GM12878 (cell line): Measurements from ENCODE around the gene CIAO2B. TPM values are rescaled to one million over a fixed set of nuclear protein-coding genes. Genes with fewer than 3 reads are reported as not detected.

ENCODE experiments used
- ATAC-seq: fragments of 200-7000 bp; cut with Tn5 transposase; 3 replicates; pipeline ENCODE4 v1.9.1; 2020; ENCODE audit warnings: mild to moderate bottlenecking, moderate library complexity
- BruUV-seq: library from RNA; stranded (reverse); fragments of 400-500 nt; replicated peaks from 2 replicates; lab custom pipeline; 2021; lab: Mats Ljungman, UMichigan
- CTCF ChIA-PET: fragments of 300-600 bp; sonication (Branson Sonifier 250); formaldehyde crosslinking; extraction: SDS; loops from one replicate; lab custom pipeline; 2021; ENCODE audit warnings: inconsistent platforms; lab: Yijun Ruan, JAX
- POLR2A ChIA-PET: fragments of 350-600 bp; formaldehyde crosslinking; extraction: SDS; loops from one replicate; lab custom pipeline; 2021; ENCODE audit warnings: inconsistent platforms; lab: Charles Lee
- RAD21 ChIA-PET: fragments of 300-600 bp; sonication (Branson Sonifier 250); formaldehyde crosslinking; loops from one replicate; lab custom pipeline; 2023; ENCODE audit warnings: antibody characterized with exemption; ENCODE audit not compliant: unreplicated experiment; lab: Charles Lee
- SMC1A ChIA-PET: fragments of 300-600 bp; sonication (Branson Sonifier 250); formaldehyde crosslinking; loops from one replicate; lab custom pipeline; 2023; ENCODE audit not compliant: unreplicated experiment, uncharacterized antibody; lab: Charles Lee
- DNase-seq: peaks from one replicate; pipeline ENCODE4 v3.0.0-alpha.2; 2011; ENCODE audit warnings: low read depth, low spot score
- FAIRE-seq: peaks from 3 replicates; lab custom pipeline; 2011; peaks lifted over from hg19 to GRCh38; lab: Jason Lieb, UNC
- H2AFZ ChIP-seq: 2 replicates; pipeline ENCODE4 v1.6.0; 2011; ENCODE audit warnings: low read depth, low read length, control low read depth; ENCODE audit not compliant: control insufficient read depth
- H3K27ac ChIP-seq: 2 replicates; pipeline ENCODE4 v1.5.1; 2011; ENCODE audit warnings: control low read depth; ENCODE audit not compliant: control insufficient read depth, insufficient read depth
- H3K27me3 ChIP-seq, 2 experiments: replicated peaks in 1 of 2; 2 replicates each; pipeline versions ENCODE4 v1.6.0 to v1.6.1; 2011; ENCODE audit warnings: low read length in 1 of 2; ENCODE audit not compliant: control insufficient read depth in 2 of 2, insufficient read depth in 2 of 2
- H3K36me3 ChIP-seq, 2 experiments: 2 replicates each; pipeline ENCODE4 v1.5.1; 2011; ENCODE audit warnings: low read length in 1 of 2; ENCODE audit not compliant: control insufficient read depth in 2 of 2, insufficient read depth in 2 of 2
- H3K4me1 ChIP-seq: 2 replicates; pipeline ENCODE4 v1.6.1; 2011; ENCODE audit warnings: mild to moderate bottlenecking, low read length, moderate library complexity, mixed read lengths; ENCODE audit not compliant: control insufficient read depth, insufficient read depth
- H3K4me2 ChIP-seq: 2 replicates; pipeline ENCODE4 v1.6.0; 2011; ENCODE audit warnings: control low read depth; ENCODE audit not compliant: control insufficient read depth, insufficient read depth
- H3K4me3 ChIP-seq: fragments of 200-600 bp; sonication (generic); 2 replicates; pipeline ENCODE4 v1.5.1; 2016
- H3K79me2 ChIP-seq: 2 replicates; pipeline ENCODE4 v1.6.0; 2011; ENCODE audit warnings: low read length; ENCODE audit not compliant: control insufficient read depth, insufficient read depth
- H3K9ac ChIP-seq: 2 replicates; pipeline ENCODE4 v1.8.0; 2011; ENCODE audit warnings: low read length, control low read depth, mixed read lengths; ENCODE audit not compliant: control insufficient read depth, insufficient read depth
- H3K9me3 ChIP-seq: replicated peaks from 3 replicates; pipeline ENCODE4 v1.5.1; 2011; ENCODE audit warnings: mild to moderate bottlenecking, low read length; ENCODE audit not compliant: control insufficient read depth, insufficient read depth
- H4K20me1 ChIP-seq: 2 replicates; pipeline ENCODE4 v1.6.0; 2011; ENCODE audit not compliant: control insufficient read depth, insufficient read depth
- ATF3 ChIP-seq: IDR thresholded peaks from 2 replicates; pipeline ENCODE4 v1.6.1; 2011; ENCODE audit warnings: low read depth, mild to moderate bottlenecking, low read length, moderate library complexity, borderline replicate concordance; ENCODE audit errors: extremely low read depth
- CREB1 ChIP-seq: IDR thresholded peaks from 2 replicates; pipeline ENCODE4 v1.6.1; 2012; ENCODE audit warnings: low read depth, mild to moderate bottlenecking, inconsistent platforms
- CREM ChIP-seq: IDR thresholded peaks from 2 replicates; pipeline ENCODE4 v1.6.1; 2014; ENCODE audit warnings: antibody characterized with exemption, low read depth
- EGR1 ChIP-seq, 2 experiments: IDR thresholded peaks; 1 replicate in 1 of 2; 2 replicates in 1 of 2; pipeline ENCODE4 v1.6.1; 2011 to 2012; ENCODE audit warnings: low read depth in 2 of 2, low read length in 2 of 2, borderline replicate concordance in 1 of 2, mild to moderate bottlenecking in 1 of 2, moderate library complexity in 1 of 2
- ETV6 ChIP-seq, 2 experiments: fragments of 450-650 bp in 1 of 2; IDR thresholded peaks in 1 of 2; conservative IDR thresholded peaks in 1 of 2; 2 replicates each; pipeline ENCODE4 v1.6.1; 2014; ENCODE audit warnings: antibody characterized with exemption in 1 of 2, borderline replicate concordance in 1 of 2, low read depth in 1 of 2, mild to moderate bottlenecking in 1 of 2, moderate library complexity in 1 of 2
- FOS ChIP-seq: IDR thresholded peaks from 3 replicates; pipeline ENCODE4 v1.6.1; 2011; ENCODE audit warnings: borderline replicate concordance; ENCODE audit not compliant: insufficient read length; ENCODE audit errors: extremely low read depth
- FOXK2 ChIP-seq: fragments of 450-650 bp; IDR thresholded peaks from 2 replicates; pipeline ENCODE4 v1.6.1; 2017; ENCODE audit warnings: mild to moderate bottlenecking, moderate library complexity
- FOXM1 ChIP-seq: IDR thresholded peaks from 2 replicates; pipeline ENCODE4 v1.6.1; 2012; ENCODE audit warnings: low read depth, mild to moderate bottlenecking, inconsistent platforms, low read length, moderate library complexity
- HDGF ChIP-seq: fragments of 450-650 bp; IDR thresholded peaks from 2 replicates; pipeline ENCODE4 v1.6.1; 2016; ENCODE audit warnings: antibody characterized with exemption
- JUND ChIP-seq: IDR thresholded peaks from 2 replicates; pipeline ENCODE4 v1.6.1; 2012; ENCODE audit warnings: low read depth, mild to moderate bottlenecking, low read length, improper control_type of control experiment, moderate library complexity
- MEF2B ChIP-seq: fragments of 450-650 bp; IDR thresholded peaks from 2 replicates; pipeline ENCODE4 v1.6.1; 2018; ENCODE audit warnings: mild to moderate bottlenecking, moderate library complexity; ENCODE audit not compliant: partially characterized antibody, poor library complexity, severe bottlenecking
- NFYA ChIP-seq: IDR thresholded peaks from 2 replicates; pipeline ENCODE4 v1.6.1; 2011; ENCODE audit warnings: low read depth, mild to moderate bottlenecking, low read length, improper control_type of control experiment, borderline replicate concordance
- RAD21 ChIP-seq: IDR thresholded peaks from 2 replicates; pipeline ENCODE4 v1.6.1; 2011; ENCODE audit warnings: mild to moderate bottlenecking, low read depth, low read length, moderate library complexity; ENCODE audit not compliant: insufficient read depth
- SUZ12 ChIP-seq: fragments of 200-600 bp; sonication (generic); IDR thresholded peaks from one replicate; pipeline ENCODE4 v1.6.1; 2018; ENCODE audit warnings: antibody characterized with exemption, mild to moderate bottlenecking; ENCODE audit not compliant: unreplicated experiment
- TAF1 ChIP-seq: IDR thresholded peaks from 2 replicates; pipeline ENCODE4 v1.6.1; 2011; ENCODE audit warnings: mild to moderate bottlenecking, low read depth, low read length, borderline replicate concordance
- YBX1 ChIP-seq: fragments of 450-650 bp; IDR thresholded peaks from 2 replicates; pipeline ENCODE4 v1.6.1; 2016; ENCODE audit warnings: antibody characterized with exemption
- ZNF217 ChIP-seq: fragments of 450-650 bp; IDR thresholded peaks from 2 replicates; pipeline ENCODE4 v1.6.1; 2017; ENCODE audit warnings: antibody characterized with exemption, mild to moderate bottlenecking
- ZNF24 ChIP-seq: fragments of 450-650 bp; IDR thresholded peaks from 2 replicates; pipeline ENCODE4 v1.6.1; 2017; ENCODE audit warnings: antibody characterized with exemption, mild to moderate bottlenecking
- ZNF274 ChIP-seq: IDR thresholded peaks from one replicate; pipeline ENCODE4 v1.8.0; 2011; ENCODE audit not compliant: insufficient read length, insufficient read depth
- ZSCAN29 ChIP-seq: fragments of 450-650 bp; IDR thresholded peaks from 2 replicates; pipeline ENCODE4 v1.6.1; 2017; ENCODE audit warnings: mild to moderate bottlenecking, moderate library complexity
- WGBS: methylation state at CpG from one replicate; pipeline ENCODE4 v1.1.6; 2016; ENCODE audit warnings: low lambda C conversion rate; ENCODE audit not compliant: insufficient replicate concordance, insufficient coverage; ENCODE audit errors: missing lambda C conversion rate; 5-methylcytosine and 5-hydroxymethylcytosine counted together
- in situ Hi-C: fragments of 300-500 bp; cut with MboI; formaldehyde crosslinking; loops from 9 replicates; pipeline ENCODE4 v1.14.3; 2018; ENCODE audit warnings: mixed read lengths
- intact Hi-C: fragments of 100-400 bp; cut with micrococcal nuclease; formaldehyde crosslinking; loops from one replicate; pipeline ENCODE4 v1.14.2; 2022; ENCODE audit not compliant: unreplicated experiment
- polyA plus RNA-seq, 11 experiments: library from polyadenylated mRNA; depleted of rRNA in 4 of 11; unstranded in 6 of 11; stranded (reverse) in 5 of 11; fragments of >200 nt; fragmentation: Nextera tagmentation in 4 of 11; fragmentation: Illumina TruSeq in 1 of 11; extraction: Ambion mirVana in 4 of 11; extraction: Trizol in 1 of 11; gene quantifications; 1 replicate in 1 of 11; 2 replicates in 10 of 11; pipeline versions ENCODE4 v1.2.1 to v1.2.3, GENCODE V29; 2011 to 2016; ENCODE audit warnings: inconsistent platforms in 2 of 11, missing spikeins in 2 of 11, low read depth in 1 of 11
- total RNA-seq, 4 experiments: library from RNA; depleted of rRNA in 3 of 4; stranded (reverse); fragments of >200 nt in 3 of 4; fragmentation: Illumina TruSeq in 1 of 4; extraction: Trizol in 1 of 4; gene quantifications; 2 replicates each; pipeline versions ENCODE4 v1.2.1 to v1.2.3, GENCODE V29; 2013 to 2021

CIAO2B gene
- total and polyA plus RNA-seq, 10 of the 15 experiments (the other 5 are each of a cell fraction or from before 2014, with no cell fraction given) = 76.4 to 241 (median 138) TPM

- DNase-seq (no peak), FAIRE-seq (no peak), ATAC-seq (no peak)
- Histone ChIP-seq H3K27me3 (no peaks in the 10 kb centered on the region), H2AFZ (no peak overlapping the region), H3K4me1 (peaks cover 19% of the 10 kb centered on the region), H3K36me3 (no peaks in the 10 kb centered on the region; a peak in 2 of 4 replicates), H3K9me3 (no peaks in the 10 kb centered on the region), H3K79me2 (no peaks in the 10 kb centered on the region), H3K9ac (no peak overlapping the region), H3K4me2 (no peak overlapping the region), H3K4me3 (no peak overlapping the region)
- CTCF ChIA-PET = interaction anchor here (1.4 to 2.2 kb wide), 2 partner anchors 29 to 238 kb away, joined by 3 to 8 read pairs; no protein-coding TSS in a partner anchor
- POLR2A ChIA-PET = no interaction called here
- WGBS = 43% methylated on average over 7 of the region's 7 CpGs
- RAD21 ChIA-PET = no interaction called here
- TF ChIP-seq SUZ12 (no peak), ETV6 (conservative IDR thresholded peaks at IDR 0.05 in 1 of 2, IDR thresholded peaks at IDR 0.05 in 1 of 2; ENCODE audit: borderline replicate concordance in 1 of 2, low read depth in 1 of 2) (no peak), FOXM1 (no peak), ATF3 (no peak), NFYA (no peak), ZNF24 (no peak)
- TF ChIP-seq, all 136 proteins: peak for 0
- in situ Hi-C loops = no loop called here
- intact Hi-C loops = no loop called here
- H4K20me1 ChIP-seq = no peaks in the 10 kb centered on the region
- SMC1A ChIA-PET = no interaction called here
- no TSS peak for BruUV-seq
- H3K27ac ChIP-seq = no peak overlapping the region
Measured at GRCh38 chr16:66946541-66946940, 12.3 kb upstream of the CIAO2B start.

GRCh38 chr16:66945939-66946338, 11.7 kb upstream of the CIAO2B start:
- in situ Hi-C loops = no loop called here
- TF ChIP-seq CREM (no peak), HDGF (no peak), CREB1 (no peak), YBX1 (no peak), ZSCAN29 (no peak), JUND (no peak), EGR1 (IDR thresholded peaks at IDR 0.05; ENCODE audit: borderline replicate concordance in 1 of 2, low read depth in 2 of 2, low read length in 2 of 2) (no peak), ZNF274 (no peak), RAD21 (no peak), MEF2B (no peak), FOS (no peak), ETV6 (conservative IDR thresholded peaks at IDR 0.05 in 1 of 2, IDR thresholded peaks at IDR 0.05 in 1 of 2; ENCODE audit: borderline replicate concordance in 1 of 2, low read depth in 1 of 2) (no peak), ZNF217 (no peak), TAF1 (no peak), FOXK2 (no peak)

More at GRCh38 chr16:66945939-66946338, 11.7 kb upstream of the CIAO2B start:
- H3K4me1 ChIP-seq = peaks cover 19% of the 10 kb centered on the region
- SMC1A ChIA-PET = no interaction called here
- FAIRE-seq (no peak), DNase-seq (no peak), ATAC-seq (no peak)
- RAD21 ChIA-PET = no interaction called here
- no peak overlapping the region for H2AFZ ChIP-seq
- 98% methylated on average over 4 of the region's 4 CpGs for WGBS
- H3K27ac ChIP-seq = no peak overlapping the region
- POLR2A ChIA-PET = no interaction called here
- no TSS peak for BruUV-seq
- no peaks in the 10 kb centered on the region; a peak in 3 of 4 replicates for H3K36me3 ChIP-seq
- no peak overlapping the region for H3K4me2 ChIP-seq
- H3K9ac ChIP-seq = no peak overlapping the region
- intact Hi-C loops = no loop called here
- H3K4me3 ChIP-seq = no peak overlapping the region
- no peaks in the 10 kb centered on the region for H3K27me3 ChIP-seq
- CTCF ChIA-PET = interaction anchor here (2.2 kb wide), 1 partner anchor 30 kb away, joined by 8 read pairs; no protein-coding TSS in a partner anchor
- no peaks in the 10 kb centered on the region for H3K9me3 ChIP-seq
- H4K20me1 ChIP-seq = no peaks in the 10 kb centered on the region
- no peaks in the 10 kb centered on the region for H3K79me2 ChIP-seq
